HepG2 (cell line): ENCODE results near the gene CISD1. TPM values are rescaled to one million over a fixed set of nuclear protein-coding genes. Genes with fewer than 3 reads are reported as not detected.

Experiments used
- ADNP ChIP-seq: sonication (generic); formaldehyde crosslinking; IDR thresholded peaks from 2 replicates; pipeline ENCODE4 v1.4.0; 2020; ENCODE audit warnings: missing genetic modification reagents
- AHR ChIP-seq: IDR thresholded peaks from 2 replicates; pipeline ENCODE4 v1.6.1; 2018; ENCODE audit warnings: missing genetic modification reagents, missing compliant biosample characterization
- DR1 ChIP-seq: sonication (generic); formaldehyde crosslinking; IDR thresholded peaks from 2 replicates; pipeline ENCODE4 v1.8.0; 2021; ENCODE audit warnings: mild to moderate bottlenecking, missing genetic modification reagents, inconsistent platforms
- ELF4 ChIP-seq: sonication (generic); formaldehyde crosslinking; IDR thresholded peaks from 2 replicates; pipeline ENCODE4 v1.5.0; 2020; ENCODE audit warnings: missing genetic modification reagents, mild to moderate bottlenecking, moderate library complexity, borderline replicate concordance
- FOXP1 ChIP-seq, 2 experiments: fragments of 450-650 bp in 1 of 2; IDR thresholded peaks; 2 replicates each; pipeline ENCODE4 v1.6.1; 2017 to 2018; ENCODE audit warnings: antibody characterized with exemption in 1 of 2
- MBNL3 ChIP-seq: fragments of 250-450 bp; sonication (Bioruptor Pico); conservative IDR thresholded peaks from 2 replicates; pipeline ENCODE4 v1.8.0; 2022; ENCODE audit warnings: mild to moderate bottlenecking, inconsistent platforms
- MEF2D ChIP-seq: sonication (generic); formaldehyde crosslinking; IDR thresholded peaks from 2 replicates; pipeline ENCODE4 v1.5.1; 2020; ENCODE audit warnings: mild to moderate bottlenecking, missing genetic modification reagents
- SOX6 ChIP-seq, 2 experiments: fragments of 450-650 bp in 1 of 2; sonication (generic) in 1 of 2; formaldehyde crosslinking in 1 of 2; IDR thresholded peaks; 2 replicates each; pipeline versions ENCODE4 v1.4.0 to v1.6.1; 2017 to 2020; ENCODE audit warnings: antibody characterized with exemption in 1 of 2, mild to moderate bottlenecking in 1 of 2, missing genetic modification reagents in 1 of 2
- THRA ChIP-seq: sonication (generic); formaldehyde crosslinking; IDR thresholded peaks from 2 replicates; pipeline ENCODE4 v1.4.0; 2020; ENCODE audit warnings: missing genetic modification reagents, borderline replicate concordance
- ZBTB14 ChIP-seq: sonication (generic); formaldehyde crosslinking; IDR thresholded peaks from 2 replicates; pipeline ENCODE4 v1.4.0; 2020; ENCODE audit warnings: missing genetic modification reagents
- ZNF251 ChIP-seq: sonication (generic); formaldehyde crosslinking; IDR thresholded peaks from 2 replicates; pipeline ENCODE4 v1.9.0; 2021; ENCODE audit warnings: mild to moderate bottlenecking, missing genetic modification reagents
- ZNF713 ChIP-seq: sonication (generic); formaldehyde crosslinking; IDR thresholded peaks from 2 replicates; pipeline ENCODE4 v1.4.0; 2020; ENCODE audit warnings: mild to moderate bottlenecking, missing genetic modification reagents
- polyA plus RNA-seq, 8 experiments: library from polyadenylated mRNA; depleted of rRNA in 3 of 8; stranded (reverse) in 7 of 8; unstranded in 1 of 8; fragments of >200 nt; fragmentation: Illumina TruSeq in 4 of 8; extraction: Trizol in 4 of 8; gene quantifications; 2 replicates each; pipeline versions ENCODE4 v1.2.1 to v1.2.3, GENCODE V29; 2011 to 2016; ENCODE audit warnings: low read depth in 4 of 8, missing spikeins in 1 of 8, mixed read lengths in 1 of 8; ENCODE audit not compliant: insufficient read depth in 1 of 8
- total RNA-seq, 5 experiments: library from RNA; depleted of rRNA; stranded (reverse); fragments of >200 nt; fragmentation: Illumina TruSeq; extraction: Trizol; gene quantifications; 2 replicates each; pipeline ENCODE4 v1.2.3, GENCODE V29; 2016; ENCODE audit warnings: low read depth in 1 of 5
- TF ChIP-seq, protein P1 (sequence below): IDR thresholded peaks from 2 replicates; pipeline ENCODE4 v1.4.0; 2020; ENCODE audit warnings: mild to moderate bottlenecking, missing genetic modification reagents
- TF ChIP-seq, protein P2 (sequence below): sonication (generic); formaldehyde crosslinking; IDR thresholded peaks from 2 replicates; pipeline ENCODE4 v1.5.0; 2020; ENCODE audit warnings: mild to moderate bottlenecking, missing genetic modification reagents
- TF ChIP-seq, protein P3 (sequence below): sonication (generic); formaldehyde crosslinking; IDR thresholded peaks from 2 replicates; pipeline ENCODE4 v1.4.0; 2020; ENCODE audit warnings: mild to moderate bottlenecking, missing genetic modification reagents

The CISD1 gene
- total and polyA plus RNA-seq, 2 of the 13 experiments (the other 11 are each of a cell fraction or from before 2014, with no cell fraction given), result 63.4 to 78.9 TPM

GRCh38 chr10:58268946-58269781 lies at the start of gene CISD1 (continued):
- TF ChIP-seq, protein P1, sequence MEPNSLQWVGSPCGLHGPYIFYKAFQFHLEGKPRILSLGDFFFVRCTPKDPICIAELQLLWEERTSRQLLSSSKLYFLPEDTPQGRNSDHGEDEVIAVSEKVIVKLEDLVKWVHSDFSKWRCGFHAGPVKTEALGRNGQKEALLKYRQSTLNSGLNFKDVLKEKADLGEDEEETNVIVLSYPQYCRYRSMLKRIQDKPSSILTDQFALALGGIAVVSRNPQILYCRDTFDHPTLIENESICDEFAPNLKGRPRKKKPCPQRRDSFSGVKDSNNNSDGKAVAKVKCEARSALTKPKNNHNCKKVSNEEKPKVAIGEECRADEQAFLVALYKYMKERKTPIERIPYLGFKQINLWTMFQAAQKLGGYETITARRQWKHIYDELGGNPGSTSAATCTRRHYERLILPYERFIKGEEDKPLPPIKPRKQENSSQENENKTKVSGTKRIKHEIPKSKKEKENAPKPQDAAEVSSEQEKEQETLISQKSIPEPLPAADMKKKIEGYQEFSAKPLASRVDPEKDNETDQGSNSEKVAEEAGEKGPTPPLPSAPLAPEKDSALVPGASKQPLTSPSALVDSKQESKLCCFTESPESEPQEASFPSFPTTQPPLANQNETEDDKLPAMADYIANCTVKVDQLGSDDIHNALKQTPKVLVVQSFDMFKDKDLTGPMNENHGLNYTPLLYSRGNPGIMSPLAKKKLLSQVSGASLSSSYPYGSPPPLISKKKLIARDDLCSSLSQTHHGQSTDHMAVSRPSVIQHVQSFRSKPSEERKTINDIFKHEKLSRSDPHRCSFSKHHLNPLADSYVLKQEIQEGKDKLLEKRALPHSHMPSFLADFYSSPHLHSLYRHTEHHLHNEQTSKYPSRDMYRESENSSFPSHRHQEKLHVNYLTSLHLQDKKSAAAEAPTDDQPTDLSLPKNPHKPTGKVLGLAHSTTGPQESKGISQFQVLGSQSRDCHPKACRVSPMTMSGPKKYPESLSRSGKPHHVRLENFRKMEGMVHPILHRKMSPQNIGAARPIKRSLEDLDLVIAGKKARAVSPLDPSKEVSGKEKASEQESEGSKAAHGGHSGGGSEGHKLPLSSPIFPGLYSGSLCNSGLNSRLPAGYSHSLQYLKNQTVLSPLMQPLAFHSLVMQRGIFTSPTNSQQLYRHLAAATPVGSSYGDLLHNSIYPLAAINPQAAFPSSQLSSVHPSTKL (CRISPR knock-in tag), result peak; percentile 77
- TF ChIP-seq DR1 (CRISPR knock-in tag) (peak; percentile 87), ADNP (CRISPR knock-in tag) (no peak), MEF2D (CRISPR knock-in tag) (peak; percentile 91; the same call in 1 of the 2 replicates), ZNF251 (CRISPR knock-in tag) (no peak), FOXP1 (IDR thresholded peaks at IDR 0.05) (no peak; the same call in 1 of the 2 replicates), FOXP1 (CRISPR knock-in tag; IDR thresholded peaks at IDR 0.05) (no peak), AHR (peak; percentile 97), ZNF713 (CRISPR knock-in tag) (no peak), THRA (CRISPR knock-in tag) (0 out of 2 replicates have a peak, but pooled peaks have one; percentile 10), SOX6 (IDR thresholded peaks at IDR 0.05) (no peak), SOX6 (CRISPR knock-in tag; IDR thresholded peaks at IDR 0.05) (peak; percentile 85), ELF4 (CRISPR knock-in tag) (peak; percentile 66; the same call in 1 of the 2 replicates), ZBTB14 (peak; percentile 65; the same call in 1 of the 2 replicates), MBNL3 (no peak)
- TF ChIP-seq, protein P2, sequence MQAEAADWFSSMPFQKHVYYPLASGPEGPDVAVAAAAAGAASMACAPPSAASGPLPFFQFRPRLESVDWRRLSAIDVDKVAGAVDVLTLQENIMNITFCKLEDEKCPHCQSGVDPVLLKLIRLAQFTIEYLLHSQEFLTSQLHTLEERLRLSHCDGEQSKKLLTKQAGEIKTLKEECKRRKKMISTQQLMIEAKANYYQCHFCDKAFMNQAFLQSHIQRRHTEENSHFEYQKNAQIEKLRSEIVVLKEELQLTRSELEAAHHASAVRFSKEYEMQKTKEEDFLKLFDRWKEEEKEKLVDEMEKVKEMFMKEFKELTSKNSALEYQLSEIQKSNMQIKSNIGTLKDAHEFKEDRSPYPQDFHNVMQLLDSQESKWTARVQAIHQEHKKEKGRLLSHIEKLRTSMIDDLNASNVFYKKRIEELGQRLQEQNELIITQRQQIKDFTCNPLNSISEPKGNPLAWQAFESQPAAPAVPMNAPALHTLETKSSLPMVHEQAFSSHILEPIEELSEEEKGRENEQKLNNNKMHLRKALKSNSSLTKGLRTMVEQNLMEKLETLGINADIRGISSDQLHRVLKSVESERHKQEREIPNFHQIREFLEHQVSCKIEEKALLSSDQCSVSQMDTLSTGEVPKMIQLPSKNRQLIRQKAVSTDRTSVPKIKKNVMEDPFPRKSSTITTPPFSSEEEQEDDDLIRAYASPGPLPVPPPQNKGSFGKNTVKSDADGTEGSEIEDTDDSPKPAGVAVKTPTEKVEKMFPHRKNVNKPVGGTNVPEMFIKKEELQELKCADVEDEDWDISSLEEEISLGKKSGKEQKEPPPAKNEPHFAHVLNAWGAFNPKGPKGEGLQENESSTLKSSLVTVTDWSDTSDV (CRISPR knock-in tag), result peak; percentile 74; the same call in 1 of the 2 replicates
- TF ChIP-seq, protein P3, sequence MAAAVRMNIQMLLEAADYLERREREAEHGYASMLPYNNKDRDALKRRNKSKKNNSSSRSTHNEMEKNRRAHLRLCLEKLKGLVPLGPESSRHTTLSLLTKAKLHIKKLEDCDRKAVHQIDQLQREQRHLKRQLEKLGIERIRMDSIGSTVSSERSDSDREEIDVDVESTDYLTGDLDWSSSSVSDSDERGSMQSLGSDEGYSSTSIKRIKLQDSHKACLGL, result peak; percentile 97
